HepG2 (cell line): Measurements from ENCODE around the gene ABCC12. TPM values are rescaled to one million over a fixed set of nuclear protein-coding genes. Genes with fewer than 3 reads are reported as not detected.

Experiments used
- ASH2L ChIP-seq: fragments of 300-600, 200-600 bp; sonication (generic); IDR thresholded peaks from 2 replicates; pipeline ENCODE4 v1.7.0; 2017; ENCODE audit warnings: low read depth, mild to moderate bottlenecking, moderate library complexity, mixed read lengths, low read length; ENCODE audit not compliant: insufficient read length
- ESRRA ChIP-seq: sonication (generic); formaldehyde crosslinking; IDR thresholded peaks from 2 replicates; pipeline ENCODE4 v1.5.1; 2020; ENCODE audit warnings: mild to moderate bottlenecking, low read depth, missing genetic modification reagents
- FOSL2 ChIP-seq: sonication (generic); formaldehyde crosslinking; IDR thresholded peaks from 2 replicates; pipeline ENCODE4 v1.4.0; 2020; ENCODE audit warnings: missing genetic modification reagents
- FOXK2 ChIP-seq: fragments of 450-650 bp; IDR thresholded peaks from 2 replicates; pipeline ENCODE4 v1.6.1; 2016
- LBX2 ChIP-seq: sonication (generic); formaldehyde crosslinking; IDR thresholded peaks from 2 replicates; pipeline ENCODE4 v1.5.0; 2020; ENCODE audit warnings: missing genetic modification reagents, mild to moderate bottlenecking, borderline replicate concordance
- MATR3 ChIP-seq: sonication (generic); formaldehyde crosslinking; IDR thresholded peaks from 2 replicates; pipeline ENCODE4 v1.4.0; 2020; ENCODE audit warnings: missing genetic modification reagents
- NFYC ChIP-seq: IDR thresholded peaks from 2 replicates; pipeline ENCODE4 v1.6.1; 2016; ENCODE audit warnings: missing genetic modification reagents, missing compliant biosample characterization
- NPAS2 ChIP-seq: sonication (generic); formaldehyde crosslinking; IDR thresholded peaks from 2 replicates; pipeline ENCODE4 v1.8.0; 2022; ENCODE audit warnings: mild to moderate bottlenecking, missing genetic modification reagents, borderline replicate concordance
- POGZ ChIP-seq: sonication (generic); formaldehyde crosslinking; IDR thresholded peaks from 2 replicates; pipeline ENCODE4 v1.4.0; 2020; ENCODE audit warnings: mild to moderate bottlenecking, missing genetic modification reagents
- POLR2AphosphoS5 ChIP-seq: IDR thresholded peaks from 2 replicates; pipeline ENCODE4 v1.6.1; 2012; ENCODE audit warnings: low read depth, low read length
- RBM39 ChIP-seq: fragments of 200-400 bp; formaldehyde crosslinking; IDR thresholded peaks from one replicate; pipeline ENCODE4 v1.6.1; 2018; ENCODE audit warnings: antibody characterized with exemption, mild to moderate bottlenecking, low read depth, low read length; ENCODE audit not compliant: poor library complexity, severe bottlenecking
- SP1 ChIP-seq, 2 experiments: fragments of 450-650 bp in 1 of 2; sonication (generic) in 1 of 2; formaldehyde crosslinking in 1 of 2; IDR thresholded peaks; 2 replicates each; pipeline versions ENCODE4 v1.4.0 to v1.6.1; 2016 to 2020; ENCODE audit warnings: missing genetic modification reagents in 1 of 2
- TOPORS ChIP-seq: sonication (generic); formaldehyde crosslinking; IDR thresholded peaks from 2 replicates; pipeline ENCODE4 v1.8.0; 2023; ENCODE audit warnings: mild to moderate bottlenecking, missing genetic modification reagents
- XRCC5 ChIP-seq: fragments of 200-400 bp; formaldehyde crosslinking; optimal IDR thresholded peaks from 2 replicates; pipeline ENCODE3; 2017; ENCODE audit warnings: mild to moderate bottlenecking, low read length
- ZFP36L2 ChIP-seq: sonication (generic); formaldehyde crosslinking; IDR thresholded peaks from 2 replicates; pipeline ENCODE4 v1.4.0; 2020; ENCODE audit warnings: missing genetic modification reagents
- ZNF263 ChIP-seq: sonication (generic); formaldehyde crosslinking; IDR thresholded peaks from 2 replicates; pipeline ENCODE4 v1.4.0; 2020; ENCODE audit warnings: missing genetic modification reagents
- ZNF292 ChIP-seq: sonication (generic); formaldehyde crosslinking; IDR thresholded peaks from 2 replicates; pipeline ENCODE4 v1.8.1; 2022; ENCODE audit warnings: mild to moderate bottlenecking, low read depth, missing genetic modification reagents, borderline replicate concordance
- ZNF33A ChIP-seq: sonication (generic); formaldehyde crosslinking; IDR thresholded peaks from 2 replicates; pipeline ENCODE4 v1.5.1; 2020; ENCODE audit warnings: missing genetic modification reagents, mild to moderate bottlenecking, moderate library complexity, borderline replicate concordance
- ZNF343 ChIP-seq: sonication (generic); formaldehyde crosslinking; IDR thresholded peaks from 2 replicates; pipeline ENCODE4 v1.4.0; 2020; ENCODE audit warnings: mild to moderate bottlenecking, missing genetic modification reagents
- ZNF773 ChIP-seq: sonication (generic); formaldehyde crosslinking; IDR thresholded peaks from 2 replicates; pipeline ENCODE4 v1.4.0; 2020; ENCODE audit warnings: missing genetic modification reagents, borderline replicate concordance
- polyA plus RNA-seq, 8 experiments: library from polyadenylated mRNA; depleted of rRNA in 3 of 8; stranded (reverse) in 7 of 8; unstranded in 1 of 8; fragments of >200 nt; fragmentation: Illumina TruSeq in 4 of 8; extraction: Trizol in 4 of 8; gene quantifications; 2 replicates each; pipeline versions ENCODE4 v1.2.1 to v1.2.3, GENCODE V29; 2011 to 2016; ENCODE audit warnings: low read depth in 4 of 8, missing spikeins in 1 of 8, mixed read lengths in 1 of 8; ENCODE audit not compliant: insufficient read depth in 1 of 8
- total RNA-seq, 5 experiments: library from RNA; depleted of rRNA; stranded (reverse); fragments of >200 nt; fragmentation: Illumina TruSeq; extraction: Trizol; gene quantifications; 2 replicates each; pipeline ENCODE4 v1.2.3, GENCODE V29; 2016; ENCODE audit warnings: low read depth in 1 of 5
- TF ChIP-seq, protein P1 (sequence below): sonication (generic); formaldehyde crosslinking; conservative IDR thresholded peaks from 2 replicates; pipeline ENCODE4 v1.4.0; 2020; ENCODE audit warnings: mild to moderate bottlenecking, missing genetic modification reagents, moderate library complexity
- TF ChIP-seq, protein P2 (sequence below): sonication (generic); formaldehyde crosslinking; IDR thresholded peaks from 2 replicates; pipeline ENCODE4 v1.5.1; 2020; ENCODE audit warnings: missing genetic modification reagents, mild to moderate bottlenecking, borderline replicate concordance

ABCC12 gene
- total and polyA plus RNA-seq, 2 of the 13 experiments (the other 11 are each of a cell fraction or from before 2014, with no cell fraction given), result not detected

- TF ChIP-seq NFYC (CRISPR knock-in tag) (0 out of 2 replicates have a peak, but pooled peaks have one; percentile 13), POGZ (CRISPR knock-in tag) (peak; percentile 90), POLR2AphosphoS5 (peak; percentile 74), TOPORS (CRISPR knock-in tag) (peak; percentile 32), LBX2 (CRISPR knock-in tag) (no peak), ZNF343 (no peak), MATR3 (CRISPR knock-in tag) (no peak), XRCC5 (peak; percentile 70), ZNF33A (CRISPR knock-in tag) (0 out of 2 replicates have a peak, but pooled peaks have one; percentile 15), ZFP36L2 (CRISPR knock-in tag) (no peak), SP1 (IDR thresholded peaks at IDR 0.05) (no peak), SP1 (CRISPR knock-in tag; IDR thresholded peaks at IDR 0.05) (peak; percentile 48; the same call in 1 of the 2 replicates), ZNF292 (CRISPR knock-in tag) (peak; percentile 99), NPAS2 (CRISPR knock-in tag) (no peak), ZNF263 (CRISPR knock-in tag) (no peak), ZNF773 (no peak), FOSL2 (CRISPR knock-in tag) (peak; percentile 95), RBM39 (no peak), ASH2L (peak; percentile 86), FOXK2 (peak; percentile 62), ESRRA (CRISPR knock-in tag) (peak; percentile 96)
- TF ChIP-seq, protein P1, sequence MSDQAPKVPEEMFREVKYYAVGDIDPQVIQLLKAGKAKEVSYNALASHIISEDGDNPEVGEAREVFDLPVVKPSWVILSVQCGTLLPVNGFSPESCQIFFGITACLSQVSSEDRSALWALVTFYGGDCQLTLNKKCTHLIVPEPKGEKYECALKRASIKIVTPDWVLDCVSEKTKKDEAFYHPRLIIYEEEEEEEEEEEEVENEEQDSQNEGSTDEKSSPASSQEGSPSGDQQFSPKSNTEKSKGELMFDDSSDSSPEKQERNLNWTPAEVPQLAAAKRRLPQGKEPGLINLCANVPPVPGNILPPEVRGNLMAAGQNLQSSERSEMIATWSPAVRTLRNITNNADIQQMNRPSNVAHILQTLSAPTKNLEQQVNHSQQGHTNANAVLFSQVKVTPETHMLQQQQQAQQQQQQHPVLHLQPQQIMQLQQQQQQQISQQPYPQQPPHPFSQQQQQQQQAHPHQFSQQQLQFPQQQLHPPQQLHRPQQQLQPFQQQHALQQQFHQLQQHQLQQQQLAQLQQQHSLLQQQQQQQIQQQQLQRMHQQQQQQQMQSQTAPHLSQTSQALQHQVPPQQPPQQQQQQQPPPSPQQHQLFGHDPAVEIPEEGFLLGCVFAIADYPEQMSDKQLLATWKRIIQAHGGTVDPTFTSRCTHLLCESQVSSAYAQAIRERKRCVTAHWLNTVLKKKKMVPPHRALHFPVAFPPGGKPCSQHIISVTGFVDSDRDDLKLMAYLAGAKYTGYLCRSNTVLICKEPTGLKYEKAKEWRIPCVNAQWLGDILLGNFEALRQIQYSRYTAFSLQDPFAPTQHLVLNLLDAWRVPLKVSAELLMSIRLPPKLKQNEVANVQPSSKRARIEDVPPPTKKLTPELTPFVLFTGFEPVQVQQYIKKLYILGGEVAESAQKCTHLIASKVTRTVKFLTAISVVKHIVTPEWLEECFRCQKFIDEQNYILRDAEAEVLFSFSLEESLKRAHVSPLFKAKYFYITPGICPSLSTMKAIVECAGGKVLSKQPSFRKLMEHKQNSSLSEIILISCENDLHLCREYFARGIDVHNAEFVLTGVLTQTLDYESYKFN (CRISPR knock-in tag), result peak; percentile 100
- TF ChIP-seq, protein P2, sequence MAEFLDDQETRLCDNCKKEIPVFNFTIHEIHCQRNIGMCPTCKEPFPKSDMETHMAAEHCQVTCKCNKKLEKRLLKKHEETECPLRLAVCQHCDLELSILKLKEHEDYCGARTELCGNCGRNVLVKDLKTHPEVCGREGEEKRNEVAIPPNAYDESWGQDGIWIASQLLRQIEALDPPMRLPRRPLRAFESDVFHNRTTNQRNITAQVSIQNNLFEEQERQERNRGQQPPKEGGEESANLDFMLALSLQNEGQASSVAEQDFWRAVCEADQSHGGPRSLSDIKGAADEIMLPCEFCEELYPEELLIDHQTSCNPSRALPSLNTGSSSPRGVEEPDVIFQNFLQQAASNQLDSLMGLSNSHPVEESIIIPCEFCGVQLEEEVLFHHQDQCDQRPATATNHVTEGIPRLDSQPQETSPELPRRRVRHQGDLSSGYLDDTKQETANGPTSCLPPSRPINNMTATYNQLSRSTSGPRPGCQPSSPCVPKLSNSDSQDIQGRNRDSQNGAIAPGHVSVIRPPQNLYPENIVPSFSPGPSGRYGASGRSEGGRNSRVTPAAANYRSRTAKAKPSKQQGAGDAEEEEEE, result 0 out of 2 replicates have a peak, but pooled peaks have one; percentile 89
Observed at GRCh38 chr16:48203974-48204824, 48.4 kb upstream of the ABCC12 start (continued).
